Measurements from ENCODE around the gene SNRNP25.

- TF ChIP-seq POLR2A (IDR thresholded peaks at IDR 0.05) (no peak), CTCF (IDR thresholded peaks at IDR 0.05) (no peak)
These were observed 43.5 kb upstream of the SNRNP25 start for GRCh38 chr16:9903-10665.
